Hepatocyte (in vitro differentiated cells): ENCODE results near the gene ABITRAM.

ENCODE experiments used
- CTCF ChIP-seq: fragments of 200-600 bp; sonication (generic); IDR thresholded peaks from 2 replicates; pipeline ENCODE4 v1.5.1; 2016; ENCODE audit warnings: antibody characterized with exemption, mild to moderate bottlenecking; ENCODE audit not compliant: poor library complexity
- EZH2phosphoT487 ChIP-seq: fragments of 200-600 bp; sonication (generic); IDR thresholded peaks from one replicate; pipeline ENCODE4 v1.6.1; 2018; ENCODE audit warnings: antibody characterized with exemption, mild to moderate bottlenecking, low read depth, moderate library complexity; ENCODE audit not compliant: unreplicated experiment, severe bottlenecking

GRCh38 chr9:108972186-108972585 lies 38.0 kb downstream of the ABITRAM start:
- TF ChIP-seq CTCF (no peak), EZH2phosphoT487 (no peak)
